NCI-H345 (cell line): Measurements from ENCODE around the gene GADD45B.
"Not testable (repeated sequence)": the region's sequence is repeated elsewhere in the genome, so short reads cannot be mapped to it uniquely, and the experiment has no call there.

Source experiments
- DNase-seq: peaks from one replicate; lab custom pipeline; 2025; lab: John Stamatoyannopoulos, UW

The GADD45B gene

GRCh38 chr19:2514981-2515518, 39.1 kb downstream of the GADD45B start:
- no peak for DNase-seq

DNA sequence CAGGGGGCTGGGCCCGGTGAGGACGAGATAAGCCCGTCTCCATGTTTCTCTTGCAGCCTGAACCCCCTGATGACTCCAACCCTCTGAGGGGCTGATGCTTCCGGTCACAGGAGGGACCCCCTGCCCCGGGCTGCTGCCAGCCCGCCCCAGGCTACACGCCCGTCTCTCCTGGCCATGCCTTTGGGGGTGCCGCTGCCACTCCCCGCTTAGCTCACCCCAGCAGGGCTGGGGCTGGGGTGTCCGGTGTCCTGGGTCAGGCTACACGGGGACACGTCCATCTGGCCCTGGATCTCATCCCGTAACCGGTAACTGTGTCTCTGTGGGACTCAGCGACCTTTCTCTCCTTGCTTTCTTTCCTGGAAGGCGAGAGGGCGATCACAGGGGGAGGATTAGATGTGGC, 40.8 kb downstream of the GADD45B start:
- DNase-seq: no peak

DNA sequence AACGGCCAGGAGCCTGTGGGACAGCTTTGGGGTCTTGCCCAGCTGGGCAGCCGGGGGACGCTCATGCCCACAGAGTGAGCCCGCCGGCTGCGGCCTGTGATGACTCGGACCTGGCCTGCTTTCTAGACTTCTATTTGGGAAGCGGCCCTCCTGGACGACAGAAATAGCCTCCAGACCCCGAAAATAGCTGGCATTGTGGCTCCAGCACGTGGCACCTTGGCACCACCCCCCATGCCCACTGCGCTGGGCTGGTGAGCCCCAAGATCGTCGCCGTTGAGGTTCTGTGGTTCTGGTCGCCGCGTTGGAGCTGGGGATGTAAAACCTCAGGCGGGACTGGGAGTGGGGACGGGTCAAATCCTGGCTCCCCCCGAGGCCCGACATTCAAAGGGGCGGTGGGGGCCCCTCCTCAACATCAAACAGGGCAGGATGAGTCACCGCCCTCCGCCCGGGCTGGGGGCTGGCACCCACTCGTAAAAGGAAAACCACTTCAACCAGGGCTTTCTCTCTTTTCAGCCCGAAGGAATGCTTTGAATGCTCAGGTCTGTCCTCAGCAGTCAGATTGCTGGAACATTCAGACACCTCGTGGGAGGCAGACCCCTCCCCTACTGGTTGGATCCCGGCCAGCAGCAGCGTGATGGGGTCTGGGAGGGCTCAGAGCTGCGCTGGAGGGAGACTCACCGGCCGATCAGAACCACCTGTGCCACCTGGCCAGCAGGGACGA, 42.1 kb downstream of the GADD45B start:
- no peak for DNase-seq

DNA sequence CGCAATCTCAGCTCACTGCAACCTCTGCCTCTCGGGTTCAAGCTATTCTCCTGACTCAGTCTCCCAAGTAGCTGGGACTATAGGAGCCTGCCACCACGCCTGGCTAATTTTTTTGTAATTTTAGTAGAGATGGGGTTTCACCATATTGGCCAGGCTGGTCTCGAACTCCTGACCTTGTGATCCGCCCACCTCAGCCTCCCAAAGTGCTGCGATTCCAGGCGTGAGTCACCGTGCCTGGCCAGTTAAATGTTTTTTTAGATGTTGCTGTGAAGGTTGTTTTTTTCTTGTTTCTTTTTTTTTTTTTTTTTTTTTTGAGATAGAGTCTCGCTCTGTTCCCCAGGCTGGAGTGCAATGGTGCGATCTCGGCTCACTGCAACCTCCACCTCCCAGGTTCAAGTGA, 42.9 kb downstream of the GADD45B start:
- DNase-seq: not testable (repeated sequence)

- DNase-seq: no peak
Observed at GRCh38 chr19:2519482-2519881, 43.6 kb downstream of the GADD45B start.

GRCh38 chr19:2523630-2524311, 47.8 kb downstream of the GADD45B start:
- no peak for DNase-seq

GRCh38 chr19:2524361-2524839, 48.5 kb downstream of the GADD45B start:
- DNase-seq: no peak

- peak; percentile 20 for DNase-seq
Observed at GRCh38 chr19:2524840-2525723, 49.2 kb downstream of the GADD45B start.

DNA sequence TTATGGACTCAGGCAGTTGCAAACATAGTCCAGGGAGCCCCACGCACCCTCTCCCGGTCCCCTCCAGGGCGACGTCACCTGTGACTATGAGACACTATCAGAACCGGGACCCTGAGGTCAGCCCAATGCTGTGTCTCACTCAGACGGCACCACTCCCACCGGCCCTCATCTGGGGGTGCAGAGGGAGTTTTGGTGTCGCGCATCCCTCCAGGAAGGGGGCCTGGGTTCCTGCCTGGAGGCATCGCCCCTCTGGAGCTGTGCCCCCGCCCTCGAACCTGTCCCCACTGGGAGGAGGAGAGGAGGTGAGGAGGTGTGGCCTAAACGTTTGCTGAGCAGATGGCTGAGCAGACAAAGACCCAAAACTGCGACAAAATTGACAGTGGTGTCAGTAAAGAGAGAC, 51.2 kb downstream of the GADD45B start:
- no peak for DNase-seq

GRCh38 chr19:2527686-2528085, 51.8 kb downstream of the GADD45B start:
- no peak for DNase-seq
